Brain microvascular endothelial cell (primary cell): ENCODE data around the gene PGLYRP2.

Experiments
- DNase-seq: peaks from one replicate; pipeline ENCODE4 v3.0.0-alpha.2; 2020
- H3K27ac ChIP-seq: fragments of 250-450 bp; sonication (Bioruptor Pico); 2 replicates; pipeline ENCODE4 v1.5.1; 2020; ENCODE audit warnings: mild to moderate bottlenecking, moderate library complexity
- H3K27me3 ChIP-seq: fragments of 250-450 bp; sonication (Bioruptor Pico); replicated peaks from 2 replicates; pipeline ENCODE4 v1.5.1; 2020; ENCODE audit warnings: mild to moderate bottlenecking
- H3K36me3 ChIP-seq: fragments of 250-450 bp; sonication (Bioruptor Pico); replicated peaks from 2 replicates; pipeline ENCODE4 v1.5.1; 2020; ENCODE audit warnings: mild to moderate bottlenecking
- H3K4me3 ChIP-seq: 2 replicates; pipeline ENCODE4 v1.5.1; 2011; ENCODE audit warnings: low read depth, mild to moderate bottlenecking, control low read depth, low read length, moderate library complexity
- CTCF ChIP-seq: IDR thresholded peaks from 2 replicates; pipeline ENCODE4 v1.5.1; 2011; ENCODE audit warnings: low read depth, mild to moderate bottlenecking, moderate library complexity, low read length, control low read depth, inconsistent platforms; ENCODE audit errors: missing control alignments
- in situ Hi-C: cut with HindIII; loops from 2 replicates; pipeline ENCODE4 v1.10.0; 2017; ENCODE audit warnings: low sequenced_read_pairs, low pct_ligation_motif_present

PGLYRP2 gene

GRCh38 chr19:15423130-15423529 lies 56.2 kb downstream of the PGLYRP2 start:
- no peaks in the 10 kb centered on the region for H3K27me3 ChIP-seq
- in situ Hi-C loops: no loop called here
- no peak for DNase-seq
- no peak overlapping the region for H3K4me3 ChIP-seq
- no peak overlapping the region for H3K27ac ChIP-seq
- TF ChIP-seq CTCF: no peak
- peaks cover 46% of the 10 kb centered on the region for H3K36me3 ChIP-seq

GRCh38 chr19:15422296-15423075 lies 56.8 kb downstream of the PGLYRP2 start:
- in situ Hi-C loops: no loop called here
- peaks cover 42% of the 10 kb centered on the region for H3K36me3 ChIP-seq

GRCh38 chr19:15421721-15422260 lies 57.5 kb downstream of the PGLYRP2 start:
- TF ChIP-seq CTCF: no peak
- H3K27me3 ChIP-seq: no peaks in the 10 kb centered on the region
- no peak overlapping the region for H3K4me3 ChIP-seq
- H3K27ac ChIP-seq: no peak overlapping the region
- peaks cover 36% of the 10 kb centered on the region for H3K36me3 ChIP-seq
- in situ Hi-C loops: no loop called here
- no peak for DNase-seq

More at GRCh38 chr19:15422296-15423075, 56.8 kb downstream of the PGLYRP2 start:
- Histone ChIP-seq H3K27me3 (no peaks in the 10 kb centered on the region), H3K27ac (no peak overlapping the region), H3K4me3 (no peak overlapping the region)
- no peak for DNase-seq
- TF ChIP-seq CTCF: no peak

- in situ Hi-C loops: no loop called here
- Histone ChIP-seq H3K27ac (no peak overlapping the region), H3K27me3 (no peaks in the 10 kb centered on the region), H3K36me3 (peaks cover 31% of the 10 kb centered on the region), H3K4me3 (no peak overlapping the region)
- DNase-seq: no peak
- no peak for TF ChIP-seq CTCF
Observed at GRCh38 chr19:15421136-15421695, 58.1 kb downstream of the PGLYRP2 start.

GRCh38 chr19:15419413-15420025 lies 59.8 kb downstream of the PGLYRP2 start:
- Histone ChIP-seq H3K27me3 (no peaks in the 10 kb centered on the region), H3K27ac (no peak overlapping the region), H3K4me3 (peak overlapping the region; percentile 51), H3K36me3 (peaks cover 23% of the 10 kb centered on the region)
- no peak for DNase-seq
- in situ Hi-C loops: no loop called here
- no peak for TF ChIP-seq CTCF
